Ishikawa (cell line): Measurements from ENCODE around the gene PAX2.

ENCODE experiments used
- CREB1 ChIP-seq: IDR thresholded peaks from 2 replicates; pipeline ENCODE4 v1.6.1; 2012; ENCODE audit warnings: low read depth
- EGR1 ChIP-seq: IDR thresholded peaks from 2 replicates; pipeline ENCODE4 v1.6.1; 2012
- RAD21 ChIP-seq: IDR thresholded peaks from 2 replicates; pipeline ENCODE4 v1.6.1; 2012; ENCODE audit warnings: low read depth
- TAF1 ChIP-seq: IDR thresholded peaks from 2 replicates; pipeline ENCODE4 v1.6.1; 2012; ENCODE audit warnings: low read depth, mild to moderate bottlenecking

DNA sequence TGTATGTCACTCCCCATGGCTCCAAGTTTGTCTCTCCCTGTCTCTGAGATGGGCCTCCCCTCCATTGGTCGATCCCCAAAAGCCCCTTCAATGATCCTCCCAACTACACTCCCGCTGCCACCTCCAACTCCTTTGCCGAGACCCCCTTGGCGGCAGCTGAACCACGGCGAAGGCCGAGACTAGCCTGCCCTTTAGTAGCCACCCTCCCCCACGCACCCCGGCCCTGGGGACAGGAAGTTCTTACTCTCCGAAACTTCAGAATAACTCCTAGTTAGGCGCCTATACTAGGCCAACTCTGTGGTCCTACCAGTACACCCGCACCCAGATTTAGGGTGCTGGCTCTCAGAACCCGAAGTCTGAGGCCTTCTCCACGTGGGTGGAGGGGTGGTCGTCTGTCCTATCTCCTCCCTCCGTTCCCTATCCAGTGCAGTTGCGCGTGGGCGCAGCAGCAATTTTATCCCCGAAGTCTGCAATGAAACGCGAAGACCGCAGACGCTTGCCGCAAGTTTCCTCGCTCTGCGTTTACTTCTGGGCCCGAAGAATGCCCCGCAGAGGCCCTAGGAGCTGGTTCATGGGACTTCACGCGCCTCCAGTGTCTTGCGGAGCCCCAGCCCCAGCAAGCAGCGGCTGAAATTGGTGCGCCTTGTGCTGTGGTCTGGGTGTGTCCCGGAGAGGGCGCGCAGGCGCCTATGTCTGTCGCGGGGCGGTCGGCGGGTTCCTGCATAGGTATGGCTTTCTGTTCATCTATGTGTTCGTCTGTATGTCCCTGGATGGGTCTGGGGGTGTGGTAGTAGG, 84.7 kb downstream of the PAX2 start:
- TF ChIP-seq CREB1 (no peak), TAF1 (no peak), EGR1 (no peak), RAD21 (no peak)
